Endodermal cell (in vitro differentiated cells): Measurements from ENCODE around the gene ATN1. TPM values are rescaled to one million over a fixed set of nuclear protein-coding genes. Genes with fewer than 3 reads are reported as not detected.

Experiments
- DNase-seq: peaks from one replicate; pipeline ENCODE4 v3.0.0-alpha.2; 2017
- H3K27ac ChIP-seq: 2 replicates; pipeline ENCODE4 v1.5.1; 2013; ENCODE audit warnings: mild to moderate bottlenecking, low read depth, low read length, moderate library complexity
- H3K27me3 ChIP-seq: 2 replicates; pipeline ENCODE4 v1.6.1; 2013; ENCODE audit warnings: mild to moderate bottlenecking, low read length, moderate library complexity; ENCODE audit not compliant: insufficient read depth, control insufficient read depth, poor library complexity, severe bottlenecking
- H3K36me3 ChIP-seq: 2 replicates; pipeline ENCODE4 v1.7.0; 2013; ENCODE audit warnings: mild to moderate bottlenecking, low read length, moderate library complexity; ENCODE audit not compliant: control insufficient read depth, insufficient read depth
- H3K4me1 ChIP-seq: one replicate; pipeline ENCODE4 v1.7.0; 2013; ENCODE audit warnings: low read length; ENCODE audit not compliant: control insufficient read depth, insufficient read depth
- H3K4me3 ChIP-seq: 2 replicates; pipeline ENCODE4 v1.5.1; 2013; ENCODE audit warnings: mild to moderate bottlenecking, low read length, moderate library complexity
- H3K9ac ChIP-seq: 2 replicates; pipeline ENCODE4 v1.6.1; 2013; ENCODE audit warnings: mild to moderate bottlenecking, low read length, moderate library complexity; ENCODE audit not compliant: poor library complexity, severe bottlenecking; ENCODE audit errors: extremely low read depth
- H3K9me3 ChIP-seq: 2 replicates; pipeline ENCODE4 v1.6.1; 2013; ENCODE audit warnings: mild to moderate bottlenecking, low read length, moderate library complexity; ENCODE audit not compliant: control insufficient read depth
- H3K27ac Mint-ChIP-seq: 2 replicates; pipeline ENCODE4 v1.8.0; 2020; ENCODE audit warnings: mixed read lengths
- H3K27me3 Mint-ChIP-seq: 2 replicates; pipeline ENCODE4 v1.8.0; 2021; ENCODE audit warnings: mild to moderate bottlenecking, mixed read lengths; ENCODE audit not compliant: insufficient read depth
- H3K36me3 Mint-ChIP-seq: 2 replicates; pipeline ENCODE4 v1.8.0; 2020; ENCODE audit warnings: low read depth, mixed read lengths
- H3K4me1 Mint-ChIP-seq: 2 replicates; pipeline ENCODE4 v1.8.0; 2020; ENCODE audit warnings: mixed read lengths
- H3K4me3 Mint-ChIP-seq: 2 replicates; pipeline ENCODE4 v1.8.0; 2020; ENCODE audit warnings: mild to moderate bottlenecking, moderate library complexity, mixed read lengths
- H3K9me3 Mint-ChIP-seq: 2 replicates; pipeline ENCODE4 v1.8.0; 2020; ENCODE audit warnings: mild to moderate bottlenecking, mixed read lengths
- CTCF ChIP-seq: fragments of 200-600 bp; sonication (generic); conservative IDR thresholded peaks from 2 replicates; pipeline ENCODE4 v1.5.0; 2021; ENCODE audit warnings: antibody characterized with exemption, mild to moderate bottlenecking
- WGBS, 2 experiments: methylation state at CpG; one replicate each; pipeline versions ENCODE4 v1.1.5 to v1.1.7; 2013; ENCODE audit warnings: missing lambda C conversion rate in 2 of 2, mixed read lengths in 1 of 2; ENCODE audit not compliant: insufficient coverage in 1 of 2, insufficient read length in 1 of 2; 5-methylcytosine and 5-hydroxymethylcytosine counted together
- total RNA-seq, 2 donors: library from RNA; stranded (reverse); fragmentation: NEBNext Ultra II Directional in 1 of 2; extraction: Animal tissue kit (Norgen Biotek cat#: 25700) in 1 of 2; gene quantifications; 2 replicates in 1 of 2; 3 replicates in 1 of 2; pipeline ENCODE4 v1.2.1, GENCODE V29; 2021

ATN1 gene
- total RNA-seq, 2 donors from 2014 or later = 111 to 244 TPM

- H3K27ac ChIP-seq = no peak overlapping the region
- Mint-ChIP-seq H3K36me3 (peaks cover 23% of the 10 kb centered on the region), H3K27me3 (no peaks in the 10 kb centered on the region), H3K27ac (peak overlapping the region; percentile 54), H3K4me1 (peaks cover 28% of the 10 kb centered on the region), H3K4me3 (no peak overlapping the region), H3K9me3 (no peaks in the 10 kb centered on the region)
- 81 to 84% methylated on average over 4 to 24 of the region's 24 CpGs for whole genome bisulfite sequencing, 2 experiments
- no peak overlapping the region for H3K9ac ChIP-seq
- DNase-seq = no peak
- no peak overlapping the region for H3K4me3 ChIP-seq
- no peaks in the 10 kb centered on the region for H3K9me3 ChIP-seq
- H3K4me1 ChIP-seq = peaks cover 4% of the 10 kb centered on the region
- peaks cover 3% of the 10 kb centered on the region for H3K36me3 ChIP-seq
- no peak for TF ChIP-seq CTCF
- H3K27me3 ChIP-seq = no peaks in the 10 kb centered on the region
These were observed 31.5 kb downstream of the ATN1 start for GRCh38 chr12:6959058-6959804.

- H3K27me3 Mint-ChIP-seq = no peaks in the 10 kb centered on the region
- H3K27ac Mint-ChIP-seq = peak overlapping the region; percentile 99
- H3K4me3 Mint-ChIP-seq = no peak overlapping the region
- no peak overlapping the region for H3K4me3 ChIP-seq
- H3K27me3 ChIP-seq = no peaks in the 10 kb centered on the region
- peaks cover 4% of the 10 kb centered on the region for H3K4me1 ChIP-seq
- no peaks in the 10 kb centered on the region for H3K9me3 Mint-ChIP-seq
- H3K4me1 Mint-ChIP-seq = peaks cover 36% of the 10 kb centered on the region
- H3K27ac ChIP-seq = no peak overlapping the region
- no peaks in the 10 kb centered on the region for H3K9me3 ChIP-seq
- no peak for DNase-seq
- 89 to 90% methylated on average over 16 to 26 of the region's 26 CpGs for WGBS, 2 experiments
- TF ChIP-seq CTCF = no peak
- H3K36me3 ChIP-seq = peaks cover 10% of the 10 kb centered on the region
- H3K36me3 Mint-ChIP-seq = peaks cover 30% of the 10 kb centered on the region
- H3K9ac ChIP-seq = no peak overlapping the region
These were observed 32.2 kb downstream of the ATN1 start for GRCh38 chr12:6959805-6960592.

DNA sequence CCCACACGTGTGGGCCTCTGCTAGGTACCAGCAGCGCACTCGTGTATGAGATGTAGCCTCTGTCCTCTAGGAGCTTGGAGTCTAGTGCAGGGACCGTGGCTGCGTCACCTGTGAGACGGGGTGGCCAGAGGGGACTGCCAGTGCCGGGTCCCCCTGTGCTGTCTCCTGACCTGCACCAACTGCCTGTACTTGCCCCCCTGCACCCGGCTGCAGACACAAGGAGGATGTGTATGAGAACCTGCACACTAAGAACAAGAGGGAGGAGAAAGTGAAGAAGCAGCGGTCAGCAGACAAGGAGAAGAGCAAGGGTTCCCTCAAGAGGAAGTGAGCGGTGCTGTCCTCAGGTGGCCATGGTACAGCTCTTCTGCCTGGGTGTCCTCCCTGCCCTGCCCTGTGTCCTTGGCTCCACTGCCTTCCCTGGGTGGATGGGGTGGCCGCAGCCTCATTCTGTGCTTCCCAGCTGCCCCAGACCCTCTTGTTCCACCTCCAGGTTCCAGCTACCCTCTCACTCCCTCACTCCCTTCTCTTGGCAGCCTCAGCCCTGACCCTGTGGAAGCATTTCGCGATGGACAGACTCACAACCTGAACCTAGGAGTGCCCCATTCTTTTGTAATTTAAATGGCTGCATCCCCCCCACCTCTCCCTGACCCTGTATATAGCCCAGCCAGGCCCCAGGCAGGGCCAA, 33.0 kb downstream of the ATN1 start:
- Histone ChIP-seq H3K9ac (no peak overlapping the region), H3K27ac (peak overlapping the region; percentile 8), H3K9me3 (no peaks in the 10 kb centered on the region), H3K27me3 (no peaks in the 10 kb centered on the region), H3K36me3 (peaks cover 16% of the 10 kb centered on the region), H3K4me1 (peaks cover 4% of the 10 kb centered on the region), H3K4me3 (no peak overlapping the region)
- peak; percentile 73 for DNase-seq
- H3K36me3 Mint-ChIP-seq = peaks cover 33% of the 10 kb centered on the region
- H3K4me1 Mint-ChIP-seq = peaks cover 42% of the 10 kb centered on the region
- WGBS, 2 experiments = 80 to 86% methylated on average over 10 to 13 of the region's 13 CpGs
- no peaks in the 10 kb centered on the region for H3K27me3 Mint-ChIP-seq
- peak; percentile 61 for TF ChIP-seq CTCF
- H3K9me3 Mint-ChIP-seq = no peaks in the 10 kb centered on the region
- peak overlapping the region; percentile 98 for H3K4me3 Mint-ChIP-seq
- peak overlapping the region; percentile 99 for H3K27ac Mint-ChIP-seq
